ENCODE results near the gene ALDH3B1. TPM values are rescaled to one million over a fixed set of nuclear protein-coding genes. Genes with fewer than 3 reads are reported as not detected.
"Not testable (repeated sequence)": the region's sequence is repeated elsewhere in the genome, so short reads cannot be mapped to it uniquely, and the experiment has no call there.

The ALDH3B1 gene, protein sequence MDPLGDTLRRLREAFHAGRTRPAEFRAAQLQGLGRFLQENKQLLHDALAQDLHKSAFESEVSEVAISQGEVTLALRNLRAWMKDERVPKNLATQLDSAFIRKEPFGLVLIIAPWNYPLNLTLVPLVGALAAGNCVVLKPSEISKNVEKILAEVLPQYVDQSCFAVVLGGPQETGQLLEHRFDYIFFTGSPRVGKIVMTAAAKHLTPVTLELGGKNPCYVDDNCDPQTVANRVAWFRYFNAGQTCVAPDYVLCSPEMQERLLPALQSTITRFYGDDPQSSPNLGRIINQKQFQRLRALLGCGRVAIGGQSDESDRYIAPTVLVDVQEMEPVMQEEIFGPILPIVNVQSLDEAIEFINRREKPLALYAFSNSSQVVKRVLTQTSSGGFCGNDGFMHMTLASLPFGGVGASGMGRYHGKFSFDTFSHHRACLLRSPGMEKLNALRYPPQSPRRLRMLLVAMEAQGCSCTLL
- 0.65 and 0.68 TPM in 2 replicates for total RNA-seq

DNA sequence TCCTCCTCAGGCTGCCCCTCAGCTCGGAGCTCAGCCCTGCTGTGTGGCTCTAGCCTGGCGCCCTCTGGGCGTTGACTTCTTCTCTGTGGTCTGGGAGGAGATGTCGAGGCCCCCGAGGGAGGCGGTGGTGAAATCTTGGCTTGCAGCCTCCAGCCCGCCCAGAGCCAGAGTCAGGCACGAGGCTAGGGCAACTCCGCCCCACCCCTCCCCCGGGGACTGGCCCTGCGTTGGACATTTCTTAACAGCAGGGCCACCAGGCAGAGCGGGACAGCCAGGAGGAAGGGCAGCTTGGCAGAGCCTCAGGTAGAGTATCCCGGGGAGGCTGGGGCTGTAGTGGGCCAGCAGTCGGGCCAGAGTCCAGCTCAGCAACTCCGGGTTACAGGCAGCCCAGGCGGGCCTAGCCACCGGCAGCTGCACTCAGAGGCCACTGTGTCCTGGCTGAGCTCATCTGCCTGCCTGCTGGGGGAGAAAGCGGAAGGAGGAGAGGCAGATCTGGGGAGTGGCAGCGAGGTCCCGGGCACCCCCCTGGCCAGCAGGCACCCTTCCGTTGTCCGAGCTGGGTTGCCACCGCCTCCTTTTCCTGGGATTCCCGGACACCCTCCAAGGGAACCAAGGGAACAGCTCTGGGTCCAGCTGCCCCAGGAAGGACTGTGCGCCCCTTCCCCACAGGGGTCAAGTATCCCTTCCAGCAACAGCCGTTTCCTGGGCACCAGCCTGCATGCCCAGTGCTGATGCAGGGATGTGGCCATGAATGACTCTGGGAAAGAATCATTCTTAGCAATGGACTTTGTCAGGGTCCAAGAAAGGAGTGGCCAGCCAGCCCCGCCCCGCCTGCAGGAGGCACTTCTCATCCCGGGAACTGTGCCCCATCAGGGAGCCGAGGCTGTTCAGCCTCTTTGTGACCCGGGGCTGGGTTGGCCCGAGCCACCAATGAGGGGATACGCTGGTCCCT is at the start of gene ALDH3B1:
Gene ALDH3B1, plus strand, starts transcription at position 238 of the 952 bp plus-strand sequence. CDS start 4,971 bp downstream, outside the sequence.
- DNase-seq = peak; percentile 14

DNA sequence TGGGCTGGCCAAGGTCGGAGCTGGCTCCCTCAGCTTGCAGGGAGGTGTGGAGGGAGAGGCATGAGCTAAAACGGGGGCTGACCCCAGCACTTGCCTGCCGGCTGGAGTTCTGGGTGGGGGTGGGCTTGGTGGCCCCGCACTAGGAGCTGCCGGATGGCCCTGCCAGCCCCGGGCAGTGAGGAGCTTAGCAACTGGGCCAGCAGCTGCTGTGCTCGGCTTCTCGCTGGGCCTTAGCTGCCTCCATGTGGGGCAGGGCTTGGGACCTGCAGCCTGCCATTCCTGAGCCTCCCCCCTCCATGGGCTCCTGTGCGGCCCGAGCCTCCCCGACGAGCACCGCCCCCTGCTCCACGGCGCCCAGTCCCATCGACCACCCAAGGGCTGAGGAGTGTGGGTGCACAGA is 46.9 kb upstream of the ALDH3B1 start:
- DNase-seq = not testable (repeated sequence)

DNA sequence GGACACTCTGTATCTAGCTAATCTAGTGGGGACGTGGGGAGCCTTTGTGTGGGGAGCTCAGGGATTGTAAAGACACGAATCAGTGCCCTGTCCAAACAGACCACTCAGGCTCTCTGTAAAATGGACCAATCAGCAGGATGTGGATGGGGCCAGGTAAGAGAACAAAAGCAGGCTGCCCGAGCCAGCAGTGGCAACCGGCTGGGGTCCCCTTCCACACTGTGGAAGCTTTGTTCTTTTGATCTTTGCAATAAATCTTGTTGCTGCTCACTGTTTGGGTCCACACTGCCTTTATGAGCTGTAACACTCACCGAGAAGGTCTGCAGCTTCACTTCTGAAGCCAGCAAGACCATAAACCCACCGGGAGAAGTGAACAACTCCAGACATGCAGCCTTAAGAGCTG is 46.2 kb upstream of the ALDH3B1 start:
- DNase-seq = not testable (repeated sequence)

DNA sequence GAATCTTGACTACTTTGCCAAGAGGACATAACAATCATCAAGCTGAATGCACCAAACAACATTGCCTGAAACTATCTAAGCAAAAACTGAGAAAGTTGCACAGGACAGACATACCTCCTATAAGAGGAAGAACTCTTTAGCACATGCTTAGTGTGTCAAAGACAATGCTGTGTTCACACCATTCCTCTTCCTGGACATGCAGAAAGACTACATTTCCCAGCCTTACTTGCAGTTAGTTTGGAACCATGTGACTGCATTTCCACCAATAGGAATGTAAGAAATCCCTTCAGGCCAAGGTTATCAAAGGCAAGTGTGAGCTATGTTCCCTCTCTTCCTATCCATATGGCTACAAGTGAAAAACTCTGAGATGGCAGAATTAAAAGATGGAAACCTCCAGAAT is 45.4 kb upstream of the ALDH3B1 start:
- DNase-seq = not testable (repeated sequence)

DNA sequence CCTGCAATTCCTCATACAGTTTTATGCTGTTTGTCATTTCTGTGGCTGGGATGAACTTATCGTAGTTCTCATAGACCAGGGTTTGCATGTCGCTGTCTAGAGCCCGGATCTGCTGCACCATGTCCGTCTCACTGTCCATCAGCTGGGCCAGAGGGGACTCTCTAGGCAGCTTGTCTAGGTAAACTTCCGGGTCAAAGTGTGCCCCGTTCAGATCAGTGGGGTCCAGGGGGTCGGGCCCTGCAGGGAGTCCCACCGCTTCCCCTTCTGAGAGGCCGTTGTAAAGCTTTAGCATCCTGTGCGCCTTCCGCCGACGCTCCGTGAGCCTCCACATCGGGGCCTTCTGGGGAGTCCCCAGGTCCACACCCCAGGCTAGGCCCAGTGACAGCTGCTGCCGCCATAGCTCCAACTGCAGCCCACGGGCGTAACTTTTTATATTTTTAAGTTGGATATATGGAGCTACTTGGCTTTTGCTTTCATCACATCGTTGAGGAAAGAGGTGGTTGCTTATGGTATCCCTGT is 44.2 kb upstream of the ALDH3B1 start:
- not testable (repeated sequence) for DNase-seq

DNA sequence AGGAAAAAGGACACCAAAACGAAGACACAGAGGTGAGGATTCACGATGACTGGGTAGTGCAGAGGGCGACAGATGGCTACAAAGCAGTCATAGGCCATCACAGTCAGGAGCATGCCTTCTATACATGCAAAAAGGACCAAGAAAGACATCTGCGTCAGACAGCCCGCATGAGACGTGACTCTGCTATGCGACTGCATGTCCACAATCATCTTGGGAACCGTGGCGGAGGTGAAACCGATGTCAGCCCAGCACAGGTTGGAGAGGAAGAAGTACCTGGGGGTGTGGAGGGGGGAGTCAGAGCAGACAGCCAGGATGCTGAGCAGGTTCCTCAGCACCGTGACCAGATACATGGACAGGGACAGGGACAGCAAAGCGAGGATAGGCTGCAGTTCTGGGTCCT is 35.4 kb upstream of the ALDH3B1 start:
- DNase-seq = not testable (repeated sequence)

DNA sequence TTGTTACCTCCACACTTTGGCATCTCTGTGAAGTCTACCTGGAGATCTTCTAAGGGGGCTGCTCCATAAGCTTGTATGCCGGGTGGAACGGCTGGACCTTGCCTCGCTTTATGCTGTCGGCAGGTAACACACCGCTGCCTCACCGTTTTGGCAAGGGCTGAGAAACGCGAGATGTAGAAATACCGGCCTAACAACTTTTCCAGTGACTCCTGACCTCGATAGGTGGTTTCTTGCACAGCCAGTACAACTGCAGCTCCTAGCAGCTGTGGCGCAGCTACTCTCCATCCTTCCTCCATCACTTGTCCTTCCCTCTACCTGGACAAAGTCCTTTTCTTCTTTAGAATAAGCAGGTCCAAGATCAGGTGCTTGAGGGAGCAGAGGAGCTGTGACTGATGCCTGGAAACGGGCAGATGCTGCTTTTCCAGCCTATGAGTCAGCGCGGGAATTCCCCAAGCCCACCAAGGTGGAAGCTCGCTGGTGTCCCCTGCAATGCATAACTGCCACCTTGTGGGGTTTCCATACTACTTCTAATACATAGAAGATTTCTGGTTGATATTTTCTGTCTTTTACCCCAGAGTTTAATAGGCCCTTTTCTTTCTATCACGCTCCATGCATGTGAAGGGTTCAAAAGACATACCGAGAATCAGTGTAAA is 31.2 kb upstream of the ALDH3B1 start:
- not testable (repeated sequence) for DNase-seq

DNA sequence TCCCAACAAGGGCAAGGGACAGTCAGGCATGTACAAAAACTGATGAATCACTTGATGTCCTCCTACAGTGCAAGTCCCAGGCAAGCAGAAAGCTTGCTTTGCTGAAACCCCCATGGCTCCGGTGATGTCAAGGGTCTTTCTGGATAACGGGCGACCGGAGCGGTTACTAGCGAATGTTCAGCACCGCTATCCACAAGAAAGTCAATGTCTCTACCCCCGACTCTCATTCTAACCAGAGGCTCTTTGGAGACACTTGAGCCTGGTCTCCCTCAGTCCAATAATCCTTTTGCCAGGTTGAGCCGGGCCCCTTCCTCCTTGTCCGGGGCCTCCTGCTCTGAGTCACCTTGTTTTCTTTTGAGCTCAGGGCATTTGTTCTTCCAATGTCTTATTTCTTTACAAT is 28.9 kb upstream of the ALDH3B1 start:
- not testable (repeated sequence) for DNase-seq

DNA sequence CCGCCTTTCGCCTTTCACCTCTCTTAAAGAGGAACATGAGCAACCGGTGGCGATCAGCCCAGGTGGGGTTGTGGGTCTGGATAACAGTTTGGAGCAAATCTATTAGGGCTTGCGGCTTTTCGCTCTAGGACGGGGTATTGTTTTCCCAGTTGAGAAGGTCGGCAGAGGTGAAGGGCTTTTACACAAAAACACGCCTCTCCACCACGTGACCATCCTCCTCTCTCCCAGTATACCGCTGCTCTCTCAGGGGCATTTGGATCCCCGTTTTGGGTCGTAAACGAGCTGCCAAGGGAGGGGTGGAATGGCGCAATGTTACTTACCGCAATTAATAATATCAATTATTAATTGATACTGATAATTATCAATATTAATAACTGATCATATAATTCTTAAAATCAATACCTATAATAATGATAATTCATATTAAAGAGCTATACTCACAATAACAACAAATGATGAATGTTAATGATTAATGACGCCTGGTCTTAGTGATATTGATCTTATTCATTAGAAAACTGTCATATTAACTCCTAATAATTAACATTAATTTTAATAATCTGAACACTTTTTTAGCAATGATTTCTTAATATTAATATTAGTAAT is 27.8 kb upstream of the ALDH3B1 start:
- DNase-seq = not testable (repeated sequence)

DNA sequence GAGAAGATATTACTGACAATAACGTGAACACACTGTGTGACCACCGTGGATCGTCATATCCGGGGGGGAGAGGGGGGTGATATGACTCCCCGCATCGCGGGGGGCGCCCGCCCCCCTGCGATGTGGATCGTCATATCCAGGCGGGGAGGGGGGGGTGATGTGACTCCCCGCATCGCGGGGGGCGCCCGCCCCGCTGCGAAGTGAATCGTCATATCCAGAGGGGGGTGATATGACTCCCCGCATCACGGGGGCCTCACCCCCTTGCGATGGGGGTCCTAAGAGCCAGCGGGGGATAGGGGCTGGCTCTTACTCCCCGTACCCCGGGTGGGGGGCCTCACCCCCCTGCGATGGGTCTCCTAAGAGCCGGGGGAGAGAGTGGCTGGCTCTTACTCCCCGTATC is 26.2 kb upstream of the ALDH3B1 start:
- DNase-seq = no peak

DNA sequence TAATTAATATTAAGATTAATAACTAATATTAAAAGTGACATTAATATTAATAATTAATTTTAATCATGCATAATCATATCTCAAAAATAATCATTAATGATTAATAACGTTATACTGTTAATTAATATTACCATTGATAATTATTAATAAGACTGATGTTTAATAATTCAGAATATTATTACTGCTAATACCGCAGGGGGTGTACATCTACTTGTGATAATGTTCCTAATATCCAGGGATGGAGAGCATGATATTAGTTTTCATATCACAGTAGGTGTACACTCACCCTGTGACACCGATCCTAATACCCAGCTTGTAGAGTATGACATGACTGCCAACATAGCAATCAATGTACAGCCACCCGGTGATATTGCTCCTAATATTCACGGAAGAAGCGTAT is 24.8 kb upstream of the ALDH3B1 start:
- not testable (repeated sequence) for DNase-seq

DNA sequence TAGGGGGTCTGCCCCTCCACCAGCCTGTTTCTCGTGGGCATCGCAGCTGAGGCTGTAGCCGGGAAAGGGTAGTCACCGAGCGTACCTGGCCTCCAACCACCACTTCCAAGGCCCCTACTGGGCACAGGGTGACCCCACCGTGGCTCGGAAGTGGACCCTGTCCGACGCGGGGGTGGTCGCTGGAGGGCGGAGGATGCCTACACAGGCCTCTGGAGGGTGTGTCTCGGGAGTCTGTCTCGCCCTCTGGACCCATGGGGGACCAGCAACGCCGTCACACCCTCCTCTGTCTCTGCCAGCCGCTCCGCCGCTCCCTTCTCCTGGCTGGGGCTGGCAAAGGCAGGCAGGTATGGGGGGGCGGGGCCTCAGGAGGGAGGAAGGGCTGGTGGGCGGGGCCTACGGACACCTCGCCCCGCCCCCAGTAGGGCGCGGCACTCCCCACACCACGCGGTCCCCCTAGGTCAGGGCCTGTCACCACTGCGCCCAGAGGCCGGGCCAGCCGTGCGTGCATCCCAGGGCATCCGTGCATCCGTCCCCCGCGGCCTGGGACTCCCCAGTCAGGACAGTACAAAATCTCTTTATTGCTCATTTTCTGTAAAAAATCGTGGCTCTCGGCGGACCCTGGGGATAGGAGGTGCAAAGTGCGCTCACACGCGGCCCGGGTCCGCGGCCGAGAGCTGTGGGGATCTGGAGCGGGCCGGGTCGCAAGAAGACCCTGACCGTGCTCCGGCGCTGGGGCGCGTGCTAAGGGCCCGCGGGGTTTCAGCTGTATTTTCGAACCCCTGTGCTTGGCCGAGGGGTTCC is 19.4 kb upstream of the ALDH3B1 start:
- not testable (repeated sequence) for DNase-seq

DNA sequence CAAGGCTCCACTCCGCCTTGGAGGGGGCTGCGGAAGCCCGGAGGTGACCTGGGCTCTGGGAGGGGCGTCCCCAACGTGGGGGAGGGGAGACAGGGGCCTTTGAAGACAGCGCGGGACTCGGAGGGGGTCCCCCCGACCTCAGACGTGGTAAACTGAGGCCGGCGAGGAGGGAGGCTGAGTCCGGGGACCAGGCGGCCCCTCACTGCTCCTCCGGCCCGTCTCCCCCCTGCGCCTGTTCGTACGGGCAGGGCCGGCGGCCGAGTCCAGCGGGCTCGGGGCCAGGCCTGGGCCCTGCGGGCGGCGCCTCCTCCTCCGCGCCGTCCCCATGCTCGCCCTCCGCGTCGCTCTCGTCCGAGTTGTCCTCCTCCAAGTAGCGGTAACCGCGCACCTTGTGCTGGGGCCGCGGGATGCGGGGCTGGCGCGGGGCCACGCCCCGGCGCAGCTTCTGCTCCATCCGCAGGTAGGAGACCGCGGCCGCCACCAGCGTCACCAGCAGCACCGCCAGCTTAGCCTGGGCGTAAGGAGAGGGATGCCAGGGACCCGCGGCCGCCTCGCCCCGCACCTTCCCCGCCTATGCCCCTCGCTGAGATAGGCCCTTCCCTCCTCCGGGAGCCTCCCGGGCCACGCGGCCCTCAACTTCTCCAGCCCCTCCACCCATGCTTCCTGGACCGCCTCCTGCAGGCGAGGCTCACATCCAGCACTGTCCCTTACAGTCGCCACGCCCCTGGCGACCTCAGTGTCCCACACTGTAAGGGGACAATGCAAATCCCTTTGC is 18.6 kb upstream of the ALDH3B1 start:
- DNase-seq = not testable (repeated sequence)

DNA sequence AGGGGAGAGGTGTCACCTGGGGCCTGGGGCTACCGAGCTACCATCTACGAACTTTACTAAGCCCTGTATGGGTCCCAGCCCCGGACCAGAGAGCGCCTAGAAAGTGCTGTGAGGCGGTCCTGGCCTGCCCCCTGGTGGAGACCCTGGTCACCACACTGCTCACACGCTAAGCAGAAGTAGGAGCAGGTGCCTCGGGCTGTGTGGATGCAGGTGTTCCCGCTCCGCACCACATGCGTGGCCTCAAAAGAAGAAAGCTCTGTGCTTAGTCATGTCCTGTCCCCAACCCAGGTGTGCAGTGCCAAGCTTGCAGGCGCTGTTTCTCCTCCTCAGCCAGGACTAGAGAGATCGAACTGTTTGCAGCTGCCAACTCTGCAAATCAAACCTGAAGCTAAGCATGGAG is 16.3 kb upstream of the ALDH3B1 start:
- peak; percentile 31 for DNase-seq

DNA sequence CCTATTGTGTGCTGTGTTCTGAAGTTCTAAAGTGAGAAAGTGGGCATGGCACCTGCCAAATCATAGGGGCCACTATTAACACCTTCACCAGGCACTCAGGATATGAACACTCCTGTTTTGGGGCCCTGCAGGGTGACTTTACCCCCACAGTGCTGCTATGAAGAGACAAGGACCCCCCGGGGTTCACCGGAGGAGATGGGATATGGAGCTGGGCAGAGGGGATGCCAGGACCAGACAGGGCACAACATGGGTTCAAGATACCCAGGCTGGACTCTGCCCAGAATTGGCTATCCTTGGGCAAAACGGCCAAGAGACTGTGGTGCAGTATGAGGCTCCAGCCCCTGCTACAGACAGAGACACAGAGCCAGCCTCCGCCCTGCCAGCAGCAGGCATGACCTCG is 15.7 kb upstream of the ALDH3B1 start:
- DNase-seq = not testable (repeated sequence)

DNA sequence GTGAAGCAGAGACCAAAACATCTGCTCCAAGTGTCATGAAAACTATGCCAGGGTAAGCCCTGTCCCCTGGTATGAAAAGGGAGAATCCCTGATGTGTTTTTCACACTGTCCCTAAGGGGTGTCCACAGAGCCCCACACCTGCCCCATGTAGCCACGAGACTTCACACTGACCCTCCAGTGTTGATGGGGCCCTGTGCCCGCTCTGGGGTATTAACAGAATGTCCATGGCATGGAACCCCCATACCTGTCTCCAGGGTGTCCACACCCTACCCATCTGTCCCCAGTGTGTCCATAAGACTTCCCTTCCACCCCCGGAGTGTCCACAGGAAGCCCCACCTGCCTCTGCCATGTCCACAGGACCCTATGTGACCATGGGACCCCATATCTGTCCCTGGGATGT is 15.0 kb upstream of the ALDH3B1 start:
- DNase-seq = not testable (repeated sequence)

DNA sequence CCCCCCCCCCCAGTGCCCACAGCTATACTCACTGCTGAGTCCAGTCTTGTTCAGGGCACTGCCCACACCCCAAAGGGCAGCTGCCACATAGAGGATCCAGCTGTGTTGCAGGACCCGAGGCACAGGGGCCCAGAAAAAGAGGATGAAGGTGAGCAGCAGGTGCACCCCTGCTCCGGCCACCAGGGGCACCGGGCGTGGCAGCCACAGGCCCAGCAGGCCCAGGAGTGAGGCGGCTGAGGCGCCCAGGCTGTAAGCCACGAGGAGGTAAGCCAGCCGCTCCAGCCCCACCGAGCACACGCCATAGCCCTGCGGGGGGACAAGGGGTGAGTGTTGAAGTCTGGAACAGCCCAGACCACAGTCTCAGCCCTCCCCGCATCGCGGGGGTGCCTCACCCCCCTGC is 14.5 kb upstream of the ALDH3B1 start:
- not testable (repeated sequence) for DNase-seq

DNA sequence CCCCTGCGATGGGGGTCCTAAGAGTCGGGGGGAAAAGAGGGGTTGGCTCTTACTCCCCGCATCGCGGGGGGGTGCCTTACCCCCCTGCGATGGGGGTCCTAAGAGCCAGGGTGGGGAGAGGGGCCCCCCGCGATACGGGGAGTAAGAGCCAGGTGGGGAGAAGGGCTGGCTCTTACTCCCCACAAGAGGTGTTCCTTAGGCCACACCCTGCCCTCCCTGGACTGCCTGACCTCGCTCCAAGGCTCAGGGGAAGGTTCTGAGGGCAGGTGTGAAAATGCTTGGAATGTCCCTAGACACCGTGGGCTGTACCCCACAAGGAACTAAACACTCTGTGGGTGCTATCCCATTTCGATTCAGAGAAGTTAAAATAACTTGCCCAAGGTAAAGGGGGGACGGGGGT is 14.1 kb upstream of the ALDH3B1 start:
- no peak for DNase-seq

DNA sequence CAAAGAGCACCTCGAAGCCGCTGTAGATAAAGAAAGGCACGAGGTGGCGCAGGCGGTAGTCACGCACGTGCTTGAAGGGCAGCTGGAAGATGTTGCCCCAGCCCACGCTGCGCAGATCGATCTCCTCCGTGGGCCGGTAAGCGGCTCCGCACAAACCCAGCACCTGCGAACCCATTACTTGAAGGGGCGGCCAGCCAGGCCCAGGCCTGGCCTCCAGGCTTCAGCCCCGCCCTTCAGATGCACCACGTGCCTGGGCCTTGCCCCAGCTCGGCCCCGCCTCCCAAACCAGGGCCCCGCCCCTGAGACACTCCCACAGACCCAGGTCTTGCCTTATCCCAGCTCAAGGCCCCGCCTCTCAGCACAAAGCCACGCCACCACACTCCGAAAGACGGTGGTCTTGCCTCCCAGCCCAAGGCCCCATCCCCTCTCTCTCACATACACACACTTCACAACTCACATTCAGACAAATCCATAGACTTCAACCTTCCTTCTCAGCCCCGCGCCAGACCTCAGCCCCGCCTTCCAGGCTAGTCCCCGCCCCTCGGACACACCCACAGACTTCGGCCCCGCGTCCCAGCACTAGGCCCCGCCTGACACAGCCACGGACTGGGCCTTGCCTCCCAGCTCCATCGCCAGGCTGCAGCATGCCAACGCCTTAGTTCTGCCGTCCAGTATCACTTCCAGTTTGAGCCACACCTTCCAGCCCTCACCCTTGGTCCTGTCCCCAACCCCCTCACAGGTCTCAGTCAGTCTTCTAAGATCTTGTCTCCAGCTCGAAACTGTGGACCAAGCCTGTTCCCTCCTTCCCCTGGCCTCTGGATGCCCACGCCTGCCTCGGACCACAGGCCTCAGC is 13.3 kb upstream of the ALDH3B1 start:
- DNase-seq = peak; percentile 37

Data from dermis blood vessel endothelial cell (primary cell).